H1 (cell line): ENCODE results near the gene CHD6. TPM values are rescaled to one million over a fixed set of nuclear protein-coding genes. Genes with fewer than 3 reads are reported as not detected.

ENCODE experiments used
- CTCF ChIA-PET: fragments of 300-600 bp; sonication (Branson Sonifier 250); formaldehyde crosslinking; loops from one replicate; lab custom pipeline; 2021; ENCODE audit not compliant: partially characterized antibody; lab: Charles Lee
- POLR2A ChIA-PET: fragments of 300-600 bp; sonication (Branson Sonifier 250); formaldehyde crosslinking; loops from one replicate; lab custom pipeline; 2021; ENCODE audit warnings: inconsistent platforms; ENCODE audit not compliant: partially characterized antibody; lab: Charles Lee
- DNase-seq, 2 experiments: peaks; one replicate each; pipeline versions ENCODE4 v3.0.0 to v3.0.0-alpha.2; 2010 to 2022; ENCODE audit warnings: low spot score in 2 of 2, low read depth in 1 of 2, mixed read lengths in 1 of 2
- FAIRE-seq: peaks from 2 replicates; lab custom pipeline; 2011; peaks lifted over from hg19 to GRCh38; lab: Jason Lieb, UNC
- H2AFZ ChIP-seq: 2 replicates; pipeline ENCODE4 v1.8.1; 2012; ENCODE audit warnings: low read length, inconsistent platforms
- H2AK5ac ChIP-seq: 2 replicates; pipeline ENCODE4 v1.6.1; 2013; ENCODE audit warnings: low read depth, low read length
- H2BK120ac ChIP-seq: replicated peaks from 2 replicates; pipeline ENCODE3; 2013; ENCODE audit warnings: low read depth, low read length, inconsistent platforms
- H2BK12ac ChIP-seq: 2 replicates; pipeline ENCODE4 v1.6.1; 2013; ENCODE audit warnings: low read depth, low read length
- H2BK15ac ChIP-seq: 2 replicates; pipeline ENCODE4 v1.6.1; 2013; ENCODE audit warnings: low read length
- H2BK20ac ChIP-seq: 2 replicates; pipeline ENCODE4 v1.6.1; 2013; ENCODE audit warnings: low read length
- H2BK5ac ChIP-seq: 2 replicates; pipeline ENCODE4 v1.6.1; 2013; ENCODE audit warnings: low read depth, low read length
- H3K14ac ChIP-seq: 2 replicates; pipeline ENCODE4 v1.6.1; 2013; ENCODE audit warnings: inconsistent platforms; ENCODE audit not compliant: insufficient read length
- H3K18ac ChIP-seq: 2 replicates; pipeline ENCODE4 v1.6.1; 2013; ENCODE audit warnings: low read length; ENCODE audit errors: extremely low read depth
- H3K23ac ChIP-seq: 2 replicates; pipeline ENCODE4 v1.6.1; 2013; ENCODE audit warnings: inconsistent platforms; ENCODE audit not compliant: insufficient read length
- H3K23me2 ChIP-seq: 2 replicates; pipeline ENCODE4 v1.6.1; 2013; ENCODE audit warnings: low read depth, low read length
- H3K27ac ChIP-seq: 2 replicates; pipeline ENCODE4 v1.6.1; 2011; ENCODE audit warnings: low read depth, low read length, inconsistent platforms
- H3K27me3 ChIP-seq, 4 experiments: replicated peaks in 1 of 4; 1 replicate in 1 of 4; 2 replicates in 3 of 4; pipeline versions ENCODE4 v1.6.1 to v1.8.1; 2011 to 2013; ENCODE audit warnings: low read length in 3 of 4, mild to moderate bottlenecking in 3 of 4, inconsistent platforms in 2 of 4, mixed read lengths in 2 of 4, moderate library complexity in 1 of 4; ENCODE audit not compliant: control insufficient read depth in 3 of 4, insufficient read depth in 3 of 4; ENCODE audit errors: extremely low read depth in 1 of 4
- H3K36me3 ChIP-seq, 4 experiments: 2 replicates each; pipeline versions ENCODE4 v1.6.1 to v1.8.1; 2011 to 2013; ENCODE audit warnings: mild to moderate bottlenecking in 4 of 4, low read length in 3 of 4, moderate library complexity in 2 of 4, control low read depth in 1 of 4, inconsistent platforms in 1 of 4; ENCODE audit not compliant: insufficient read depth in 4 of 4, control insufficient read depth in 2 of 4
- H3K4ac ChIP-seq: replicated peaks from 2 replicates; pipeline ENCODE3; 2013; ENCODE audit warnings: low read length, low read depth, mixed read lengths, inconsistent platforms; ENCODE audit not compliant: insufficient read length
- H3K4me1 ChIP-seq, 4 experiments: replicated peaks in 1 of 4; 1 replicate in 1 of 4; 2 replicates in 3 of 4; pipeline versions ENCODE4 v1.6.1 to v1.8.1; 2011 to 2013; ENCODE audit warnings: low read length in 3 of 4, inconsistent platforms in 2 of 4, mixed read lengths in 1 of 4; ENCODE audit not compliant: insufficient read depth in 4 of 4, control insufficient read depth in 3 of 4
- H3K4me2 ChIP-seq, 2 experiments: 2 replicates each; pipeline versions ENCODE4 v1.6.1 to v1.8.1; 2011 to 2013; ENCODE audit warnings: low read depth in 2 of 2, low read length in 2 of 2, control low read depth in 1 of 2, inconsistent platforms in 1 of 2, mild to moderate bottlenecking in 1 of 2; ENCODE audit not compliant: insufficient read depth in 1 of 2
- H3K4me3 ChIP-seq, 4 experiments: fragments of 200-600, 300-600 bp in 1 of 4; sonication (generic), shearing (Covaris generic), sonication (Bioruptor Twin) in 1 of 4; 2 replicates each; pipeline versions ENCODE4 v1.5.1 to v1.8.1; 2011 to 2016; ENCODE audit warnings: low read length in 4 of 4, low read depth in 3 of 4, control low read depth in 2 of 4, inconsistent platforms in 2 of 4, mild to moderate bottlenecking in 2 of 4, mixed read lengths in 1 of 4, moderate library complexity in 1 of 4; ENCODE audit not compliant: insufficient read depth in 2 of 4; ENCODE audit errors: extremely low read depth in 1 of 4
- H3K56ac ChIP-seq: replicated peaks from 2 replicates; pipeline ENCODE3; 2013; ENCODE audit warnings: low read depth, mild to moderate bottlenecking, mixed read lengths, low read length, inconsistent platforms; ENCODE audit not compliant: insufficient read length
- H3K79me1 ChIP-seq: 2 replicates; pipeline ENCODE4 v1.6.1; 2013; ENCODE audit warnings: low read depth, low read length, control low read depth
- H3K79me2 ChIP-seq, 2 experiments: 2 replicates each; pipeline versions ENCODE4 v1.6.1 to v1.8.1; 2012 to 2013; ENCODE audit warnings: low read length in 2 of 2, mild to moderate bottlenecking in 2 of 2, inconsistent platforms in 1 of 2; ENCODE audit not compliant: insufficient read depth in 2 of 2, control insufficient read depth in 1 of 2
- H3K9ac ChIP-seq, 4 experiments: replicated peaks in 1 of 4; 1 replicate in 1 of 4; 2 replicates in 3 of 4; pipeline versions ENCODE4 v1.6.1 to v1.8.1; 2011 to 2013; ENCODE audit warnings: low read depth in 3 of 4, low read length in 3 of 4, control low read depth in 2 of 4, mild to moderate bottlenecking in 2 of 4, moderate library complexity in 2 of 4, inconsistent platforms in 1 of 4; ENCODE audit errors: extremely low read depth in 1 of 4
- H3K9me3 ChIP-seq, 2 experiments: 2 replicates each; pipeline versions ENCODE4 v1.6.1 to v1.8.1; 2012 to 2013; ENCODE audit warnings: mild to moderate bottlenecking in 2 of 2, moderate library complexity in 2 of 2, control low read depth in 1 of 2, inconsistent platforms in 1 of 2, low read depth in 1 of 2, low read length in 1 of 2, mixed read lengths in 1 of 2; ENCODE audit not compliant: insufficient read depth in 2 of 2
- H4K20me1 ChIP-seq, 2 experiments: replicated peaks in 1 of 2; 2 replicates each; pipeline versions ENCODE3 to v1.8.1; 2011 to 2013; ENCODE audit warnings: inconsistent platforms in 2 of 2, low read length in 2 of 2, mild to moderate bottlenecking in 1 of 2; ENCODE audit not compliant: insufficient read depth in 2 of 2, control insufficient read depth in 1 of 2
- H4K5ac ChIP-seq: 2 replicates; pipeline ENCODE4 v1.6.1; 2013; ENCODE audit warnings: low read length, low read depth, mixed read lengths, inconsistent platforms; ENCODE audit not compliant: insufficient read length
- H4K8ac ChIP-seq: 2 replicates; pipeline ENCODE4 v1.8.0; 2013; ENCODE audit warnings: mild to moderate bottlenecking, moderate library complexity, low read length, inconsistent platforms; ENCODE audit not compliant: insufficient read depth; ENCODE audit errors: extremely low read depth
- H4K91ac ChIP-seq: replicated peaks from 2 replicates; pipeline ENCODE3; 2013; ENCODE audit warnings: low read length, mixed read lengths, inconsistent platforms; ENCODE audit not compliant: insufficient read length
- CREB1 ChIP-seq: IDR thresholded peaks from 2 replicates; pipeline ENCODE4 v1.6.1; 2012; ENCODE audit warnings: inconsistent platforms
- FOSL1 ChIP-seq: IDR thresholded peaks from 2 replicates; pipeline ENCODE4 v1.6.1; 2011; ENCODE audit warnings: mild to moderate bottlenecking, low read depth, low read length, moderate library complexity; ENCODE audit not compliant: insufficient read depth
- HDAC2 ChIP-seq, 2 experiments: fragments of 300-600 bp in 1 of 2; sonication (generic) in 1 of 2; IDR thresholded peaks; 2 replicates each; pipeline ENCODE4 v1.6.1; 2011 to 2012; ENCODE audit warnings: low read depth in 2 of 2, low read length in 2 of 2, mild to moderate bottlenecking in 2 of 2, moderate library complexity in 2 of 2, borderline replicate concordance in 1 of 2, inconsistent platforms in 1 of 2
- JUN ChIP-seq: IDR thresholded peaks from 2 replicates; pipeline ENCODE4 v1.6.1; 2011; ENCODE audit warnings: low read depth, mild to moderate bottlenecking, improper control_type of control experiment, low read length
- JUND ChIP-seq: IDR thresholded peaks from 2 replicates; pipeline ENCODE4 v1.6.1; 2011; ENCODE audit warnings: mild to moderate bottlenecking, improper control_type of control experiment, low read length
- POLR2A ChIP-seq, 2 experiments: IDR thresholded peaks; 1 replicate in 1 of 2; 2 replicates in 1 of 2; pipeline ENCODE4 v1.6.1; 2011; ENCODE audit warnings: low read depth in 2 of 2, low read length in 2 of 2, mild to moderate bottlenecking in 2 of 2; ENCODE audit errors: control extremely low read depth in 1 of 2
- RXRA ChIP-seq: IDR thresholded peaks from 2 replicates; pipeline ENCODE4 v1.6.1; 2011; ENCODE audit warnings: low read depth, mild to moderate bottlenecking, low read length, moderate library complexity; ENCODE audit not compliant: insufficient read depth
- TBP ChIP-seq: IDR thresholded peaks from 2 replicates; pipeline ENCODE4 v1.6.1; 2011; ENCODE audit warnings: low read depth, low read length, improper control_type of control experiment
- WGBS, 2 experiments: shearing (Covaris generic) in 1 of 2; methylation state at CpG; one replicate each; pipeline versions ENCODE4 v1.1.6 to v1.1.7; 2013 to 2015; ENCODE audit warnings: low lambda C conversion rate in 2 of 2, mixed read lengths in 2 of 2, inconsistent platforms in 1 of 2, low coverage in 1 of 2, missing lambda C conversion rate in 1 of 2; ENCODE audit not compliant: insufficient replicate concordance in 2 of 2, insufficient coverage in 1 of 2, insufficient read length in 1 of 2; ENCODE audit errors: extremely low coverage in 1 of 2, missing lambda C conversion rate in 1 of 2; 5-methylcytosine and 5-hydroxymethylcytosine counted together
- polyA plus RNA-seq, 7 experiments: library from polyadenylated mRNA; depleted of rRNA in 3 of 7; stranded (reverse) in 5 of 7; unstranded in 2 of 7; fragments of >200 nt in 5 of 7; fragments of 200-250 nt in 2 of 7; gene quantifications; 1 replicate in 5 of 7; 2 replicates in 1 of 7; 4 replicates in 1 of 7; pipeline versions ENCODE4 v1.2.1 to v1.2.3, GENCODE V29; 2011 to 2013; ENCODE audit warnings: missing spikeins in 2 of 7, mixed read lengths in 2 of 7
- total RNA-seq: library from RNA; stranded (reverse); fragmentation: NEBNext Ultra II Directional; extraction: Animal tissue kit (Norgen Biotek cat#: 25700); gene quantifications from 2 replicates; pipeline ENCODE4 v1.2.1, GENCODE V29; 2021
- TF ChIP-seq, protein P1 (sequence below): IDR thresholded peaks from 2 replicates; pipeline ENCODE4 v1.6.1; 2011; ENCODE audit warnings: low read depth, mild to moderate bottlenecking, low read length; ENCODE audit not compliant: insufficient read depth

CHD6 gene
- total and polyA plus RNA-seq, 2 of the 8 experiments (the other 6 are each of a cell fraction or from before 2014, with no cell fraction given), result 11.1 to 62.9 TPM

DNA sequence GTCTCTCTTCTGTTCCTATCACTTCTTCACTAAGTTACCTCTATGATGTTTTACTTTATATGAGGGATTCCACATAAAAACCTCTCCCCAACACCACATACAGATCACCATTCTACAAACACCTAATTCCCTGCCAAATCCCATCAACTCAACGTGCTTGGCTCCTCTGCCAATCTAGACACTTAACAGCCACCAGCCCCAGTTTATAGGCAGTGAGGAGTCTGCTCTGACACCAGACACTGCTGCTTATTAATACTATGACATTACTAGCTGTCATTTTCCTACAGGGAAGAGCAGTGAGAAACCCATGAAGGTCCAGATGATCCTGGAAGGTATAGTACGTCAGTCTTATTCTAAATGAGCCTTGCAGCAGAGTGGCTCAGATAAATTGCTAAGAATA lies 104.3 kb downstream of the CHD6 start:
- H2BK120ac ChIP-seq, result no peak overlapping the region
- no peak overlapping the region for H3K4me2 ChIP-seq
- no peak overlapping the region for H3K4me3 ChIP-seq
- H3K9me3 ChIP-seq, result no peaks in the 10 kb centered on the region
- DNase-seq (no peak), FAIRE-seq (no peak)
- peaks cover 0 to 8% (median 8%) of the 10 kb centered on the region in 4 experiments; a peak in 3 of 7 replicates for H3K4me1 ChIP-seq
- CTCF ChIA-PET, result interaction anchor here (0.9 kb wide), 1 partner anchor 117 kb away, joined by 3 read pairs; no protein-coding TSS in a partner anchor
- no peak overlapping the region for H3K18ac ChIP-seq
- peaks cover 0 to 57% of the 10 kb centered on the region in 2 experiments; a peak in 2 of 4 replicates for H3K79me2 ChIP-seq
- peaks cover 6 to 9% of the 10 kb centered on the region in 2 experiments for H4K20me1 ChIP-seq
- H3K14ac ChIP-seq, result no peak overlapping the region
- H3K27me3 ChIP-seq, result no peaks in the 10 kb centered on the region
- H2AK5ac ChIP-seq, result no peak overlapping the region
- no peak overlapping the region for H3K27ac ChIP-seq
- peaks cover 14% of the 10 kb centered on the region for H3K79me1 ChIP-seq
- no peaks in the 10 kb centered on the region for H3K23me2 ChIP-seq
- H2BK15ac ChIP-seq, result no peak overlapping the region
- H4K8ac ChIP-seq, result no peak overlapping the region
- no peak overlapping the region for H2AFZ ChIP-seq
- no peak overlapping the region for H3K9ac ChIP-seq
- WGBS, 2 experiments, result 79% methylated on average over 2 of the region's 2 CpGs; no CpG with 5 or more reads in 1 of the 2 experiments
- TF ChIP-seq JUN (no peak), POLR2A (IDR thresholded peaks at IDR 0.05; ENCODE audit: control extremely low read depth in 1 of 2, low read depth in 2 of 2, low read length in 2 of 2) (no peak), HDAC2 (IDR thresholded peaks at IDR 0.05; ENCODE audit: borderline replicate concordance in 1 of 2, low read depth in 2 of 2, low read length in 2 of 2) (no peak), JUND (no peak), CREB1 (no peak), TBP (no peak), RXRA (no peak), FOSL1 (no peak)
- TF ChIP-seq, protein P1, sequence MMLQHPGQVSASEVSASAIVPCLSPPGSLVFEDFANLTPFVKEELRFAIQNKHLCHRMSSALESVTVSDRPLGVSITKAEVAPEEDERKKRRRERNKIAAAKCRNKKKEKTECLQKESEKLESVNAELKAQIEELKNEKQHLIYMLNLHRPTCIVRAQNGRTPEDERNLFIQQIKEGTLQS, result no peak
- H3K23ac ChIP-seq, result no peak overlapping the region
- no peak overlapping the region for H2BK5ac ChIP-seq
- peaks cover 0 to 18% (median 8%) of the 10 kb centered on the region in 4 experiments; a peak in 5 of 8 replicates for H3K36me3 ChIP-seq
- H2BK12ac ChIP-seq, result no peak overlapping the region
- no peak overlapping the region for H3K4ac ChIP-seq
- H3K56ac ChIP-seq, result no peak overlapping the region
- POLR2A ChIA-PET, result no interaction called here
- no peak overlapping the region for H4K5ac ChIP-seq
- H2BK20ac ChIP-seq, result no peak overlapping the region
- H4K91ac ChIP-seq, result no peak overlapping the region
